ENCODE measurements around the gene DBP. TPM values are rescaled to one million over a fixed set of nuclear protein-coding genes. Genes with fewer than 3 reads are reported as not detected.

Gene DBP
- total and polyA plus RNA-seq, 2 of the 13 experiments (the other 11 are each of a cell fraction or from before 2014, with no cell fraction given), result 1.7 to 5.8 TPM

- no peaks in the 10 kb centered on the region for H4K20me1 ChIP-seq (ENCODE audit: insufficient read depth, low read length)
- ChIA-PET CTCF (ENCODE audit: low intra/inter-chr PET ratio, low total read pairs) (no interaction called here), POLR2A (interaction anchor here (1.1 to 2.0 kb wide), 3 partner anchors 9 to 17 kb away, joined by 4 to 12 read pairs (median 4); partner anchors contain the start of genes CA11, RPL18 and SPHK2)
- peak overlapping the region; percentile 67 for H3K9ac ChIP-seq (ENCODE audit: insufficient read depth, low read depth, low read length)
- ATAC-seq (no peak), DNase-seq (ENCODE audit: low spot score) (no peak), FAIRE-seq (no peak)
- no peak overlapping the region for H2AFZ ChIP-seq (ENCODE audit: low read length)
- H3K79me2 ChIP-seq (ENCODE audit: insufficient read depth, low read length), result no peaks in the 10 kb centered on the region
- 1% methylated on average over 29 of the region's 35 CpGs for WGBS (ENCODE audit: low lambda C conversion rate)
- BruUV-seq (replicated peaks), result no TSS peak
- TF ChIP-seq HES4 (CRISPR knock-in tag; IDR thresholded peaks at IDR 0.05; ENCODE audit: borderline replicate concordance) (0 out of 2 replicates have a peak, but pooled peaks have one; percentile 18), NR0B2 (CRISPR knock-in tag; IDR thresholded peaks at IDR 0.05) (no peak), SIN3A (IDR thresholded peaks at IDR 0.05; ENCODE audit: borderline replicate concordance, low read depth, low read length) (peak; percentile 38; the same call in 1 of the 2 replicates), ZNF263 (CRISPR knock-in tag; IDR thresholded peaks at IDR 0.05) (peak; percentile 79), ZNF281 (CRISPR knock-in tag; IDR thresholded peaks at IDR 0.05; ENCODE audit: borderline replicate concordance) (0 out of 2 replicates have a peak, but pooled peaks have one; percentile 20), DDIT3 (CRISPR knock-in tag; IDR thresholded peaks at IDR 0.05) (no peak), ZNF83 (CRISPR knock-in tag; IDR thresholded peaks at IDR 0.05; ENCODE audit: borderline replicate concordance) (no peak), ZNF414 (CRISPR knock-in tag; IDR thresholded peaks at IDR 0.05) (0 out of 2 replicates have a peak, but pooled peaks have one; percentile 24), ZNF563 (CRISPR knock-in tag; IDR thresholded peaks at IDR 0.05) (0 out of 2 replicates have a peak, but pooled peaks have one; percentile 16)
- in situ Hi-C loops (cut with HindIII; ENCODE audit: extremely low pct_ligation_motif_present, low pct_unique_long_range_greater_than_20kb) (no loop called here), intact Hi-C loops (cut with micrococcal nuclease; ENCODE audit: unreplicated experiment) (loop anchor here (2.0 kb wide), 1 partner anchor 17 kb away; the partner anchor contains the start of genes RPL18 and SPHK2)
- peaks cover 0 to 8% of the 10 kb centered on the region in 2 experiments; a peak in 3 of 5 replicates for H3K27me3 ChIP-seq (ENCODE audit: control insufficient read depth in 1 of 2, insufficient read depth in 2 of 2, low read length in 2 of 2)
- H3K9me3 ChIP-seq (ENCODE audit: low read length), result no peaks in the 10 kb centered on the region
- H3K36me3 ChIP-seq (replicated peaks in 1 of 2; ENCODE audit: control insufficient read depth in 1 of 2, insufficient read depth in 2 of 2, low read length in 2 of 2), result no peaks in the 10 kb centered on the region
- peak overlapping the region; percentile 96 for H3K4me2 ChIP-seq (ENCODE audit: low read depth, low read length)
- H3K4me3 ChIP-seq (replicated peaks in 1 of 3; ENCODE audit: insufficient read depth in 1 of 3, low read depth in 2 of 3, low read length in 3 of 3), result peak overlapping the region; percentile 56 to 76 (median 59)
- H3K4me1 ChIP-seq (ENCODE audit: insufficient read depth, low read length), result peaks cover 83% of the 10 kb centered on the region
- peak overlapping the region; percentile 70 for H3K27ac ChIP-seq (ENCODE audit: extremely low read length, insufficient read depth, low read length)
Observed at GRCh38 chr19:48635966-48636858, 967 bp downstream of the DBP start.

Data from HepG2 (cell line).